Prostate gland (tissue), 2 donors: ENCODE data around the gene AMN. TPM values are rescaled to one million over a fixed set of nuclear protein-coding genes. Genes with fewer than 3 reads are reported as not detected.

Experiments used
- DNase-seq: peaks from one replicate; pipeline ENCODE4 v3.0.0-alpha.2; 2019; ENCODE audit warnings: low spot score
- H3K27ac ChIP-seq, 2 donors: fragments of 200-600 bp; sonication (generic); 2 replicates each; pipeline ENCODE4 v1.5.1; 2017 to 2019
- H3K27me3 ChIP-seq: fragments of 200-600 bp; sonication (generic); replicated peaks from 2 replicates; pipeline ENCODE4 v1.5.1; 2019; ENCODE audit not compliant: insufficient read depth
- H3K36me3 ChIP-seq, 2 donors: fragments of 200-600 bp; sonication (generic); 1 replicate in 1 of 2; 2 replicates in 1 of 2; pipeline versions ENCODE4 v1.5.1 to v1.8.1; 2017 to 2019
- H3K4me1 ChIP-seq: fragments of 200-600 bp; sonication (generic); replicated peaks from 2 replicates; pipeline ENCODE4 v1.5.1; 2019
- H3K4me3 ChIP-seq, 2 donors: fragments of 200-600 bp; sonication (generic); 2 replicates each; pipeline ENCODE4 v1.5.1; 2017 to 2019
- H3K9me3 ChIP-seq: fragments of 200-600 bp; sonication (generic); 2 replicates; pipeline ENCODE4 v1.5.1; 2017
- CTCF ChIP-seq, 4 experiments: fragments of 200-600 bp in 2 of 4; fragments of 450-650 bp in 2 of 4; sonication (generic) in 2 of 4; IDR thresholded peaks; 1 replicate in 3 of 4; 2 replicates in 1 of 4; pipeline ENCODE4 v1.5.1; 2016 to 2019; ENCODE audit warnings: antibody characterized with exemption in 4 of 4, mild to moderate bottlenecking in 2 of 4, moderate library complexity in 2 of 4
- POLR2A ChIP-seq: fragments of 450-650 bp; IDR thresholded peaks from one replicate; pipeline ENCODE4 v1.6.1; 2016; ENCODE audit warnings: antibody characterized with exemption, mild to moderate bottlenecking
- POLR2AphosphoS5 ChIP-seq: sonication (generic); formaldehyde crosslinking; IDR thresholded peaks from one replicate; pipeline ENCODE4 v1.6.1; 2017; ENCODE audit warnings: antibody characterized with exemption
- WGBS: methylation state at CpG from one replicate; pipeline ENCODE4 v1.1.5; 2018; 5-methylcytosine and 5-hydroxymethylcytosine counted together
- intact Hi-C: fragments of 100-400 bp; cut with DNase I; formaldehyde crosslinking; loops from one replicate; pipeline ENCODE4 v1.14.2; 2022
- total RNA-seq, 2 donors: library from RNA; depleted of rRNA; stranded (reverse); fragments of >200 nt; gene quantifications; one replicate each; pipeline ENCODE4 v1.1.0, GENCODE V29; 2016

Gene AMN
- total RNA-seq, 2 donors from 2014 or later, result 0.91 to 1.6 TPM

- Histone ChIP-seq H3K27ac (no peak overlapping the region), H3K4me1 (peaks cover 1% of the 10 kb centered on the region), H3K4me3 (no peak overlapping the region), H3K27me3 (no peaks in the 10 kb centered on the region), H3K36me3 (no peaks in the 10 kb centered on the region), H3K9me3 (no peaks in the 10 kb centered on the region)
- WGBS, result 91% methylated on average over 4 of the region's 4 CpGs
- DNase-seq, result no peak
- no peak for TF ChIP-seq POLR2AphosphoS5
- no peak for TF ChIP-seq POLR2A
- no peak for TF ChIP-seq CTCF (IDR thresholded peaks at IDR 0.05)
- intact Hi-C loops, result no loop called here
Observed at GRCh38 chr14:102935756-102936155, 13.3 kb downstream of the AMN start.

DNA sequence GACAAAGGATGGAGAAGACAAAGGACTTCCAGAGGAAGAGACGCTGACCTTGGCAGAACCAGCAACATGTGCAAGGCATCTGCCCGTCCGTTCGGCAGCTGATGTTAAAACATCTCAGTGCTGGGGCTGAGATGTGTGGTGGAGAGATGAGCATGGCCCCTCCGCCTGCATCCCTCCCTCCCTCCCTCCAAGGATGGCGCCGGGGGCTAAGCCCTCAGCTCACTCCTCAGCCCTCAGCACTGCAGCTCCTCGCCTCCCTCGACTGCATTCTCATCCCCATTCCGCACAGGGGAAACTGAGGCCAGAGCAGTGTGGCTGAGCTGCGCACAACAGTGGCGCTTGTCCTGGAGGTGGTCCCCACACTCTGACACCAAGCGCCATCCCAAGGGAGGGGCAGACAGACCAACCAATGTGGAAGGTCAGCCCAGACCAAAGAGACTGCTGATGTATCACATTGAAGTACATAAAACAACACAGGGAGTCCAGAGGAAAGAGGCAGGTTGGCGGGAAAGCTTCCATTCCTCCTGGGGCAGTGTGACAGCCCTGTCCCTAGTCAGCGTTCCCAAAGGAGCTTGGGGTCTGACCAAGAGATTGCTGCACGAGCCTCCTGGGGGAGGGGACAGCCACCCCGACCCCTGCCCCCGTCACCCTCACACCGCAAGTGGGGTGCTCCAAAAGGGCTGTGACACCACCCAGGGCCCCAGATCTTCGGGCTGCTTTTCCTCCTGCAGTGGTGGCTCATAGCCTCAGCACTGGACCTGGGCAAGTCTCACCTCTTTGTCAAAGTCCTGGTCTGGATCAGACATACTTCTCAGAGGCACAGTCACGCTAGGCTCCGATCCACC is 15.1 kb downstream of the AMN start:
- H3K4me1 ChIP-seq, result peaks cover 5% of the 10 kb centered on the region
- H3K36me3 ChIP-seq, result no peaks in the 10 kb centered on the region
- no peak for DNase-seq
- no peaks in the 10 kb centered on the region for H3K9me3 ChIP-seq
- H3K27ac ChIP-seq, result no peak overlapping the region
- TF ChIP-seq CTCF (IDR thresholded peaks at IDR 0.05) (no peak), POLR2AphosphoS5 (no peak), POLR2A (no peak)
- no peak overlapping the region for H3K4me3 ChIP-seq
- WGBS, result 92% methylated on average over 17 of the region's 22 CpGs
- no peaks in the 10 kb centered on the region for H3K27me3 ChIP-seq
- intact Hi-C loops, result no loop called here

DNA sequence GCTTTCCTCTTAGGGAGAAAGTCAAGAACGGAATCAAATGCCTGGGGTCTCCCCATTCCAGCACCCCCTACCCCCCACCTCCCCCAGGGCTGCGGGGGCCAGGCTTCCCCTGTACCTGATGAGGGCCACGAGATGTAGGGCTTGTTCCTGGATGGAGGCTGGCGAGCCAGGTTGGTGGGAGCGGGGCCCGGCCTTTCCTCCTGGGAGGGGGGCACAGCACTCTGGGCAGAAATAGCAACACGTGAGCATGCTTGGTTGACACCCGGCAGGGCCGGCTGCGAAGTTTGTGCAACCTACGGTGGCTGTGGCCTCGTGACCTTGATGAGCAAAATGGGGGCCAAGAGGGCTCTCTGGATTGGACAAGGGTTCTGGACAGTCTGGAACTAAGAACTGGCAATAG is 15.7 kb downstream of the AMN start:
- no peaks in the 10 kb centered on the region for H3K36me3 ChIP-seq
- no peak overlapping the region for H3K27ac ChIP-seq
- DNase-seq, result no peak
- intact Hi-C loops, result no loop called here
- H3K9me3 ChIP-seq, result no peaks in the 10 kb centered on the region
- H3K4me3 ChIP-seq, result no peak overlapping the region
- TF ChIP-seq POLR2A (no peak), CTCF (IDR thresholded peaks at IDR 0.05) (no peak), POLR2AphosphoS5 (no peak)
- WGBS, result 89% methylated on average over 11 of the region's 12 CpGs
- H3K27me3 ChIP-seq, result no peaks in the 10 kb centered on the region
- peaks cover 5% of the 10 kb centered on the region for H3K4me1 ChIP-seq

GRCh38 chr14:102939329-102939728 is 16.9 kb downstream of the AMN start:
- Histone ChIP-seq H3K4me1 (peaks cover 5% of the 10 kb centered on the region), H3K27ac (no peak overlapping the region), H3K9me3 (no peaks in the 10 kb centered on the region), H3K27me3 (no peaks in the 10 kb centered on the region), H3K4me3 (no peak overlapping the region), H3K36me3 (peaks cover 4 to 5% of the 10 kb centered on the region in 2 donors)
- WGBS, result 89% methylated on average over 15 of the region's 18 CpGs
- no peak for DNase-seq
- no peak for TF ChIP-seq CTCF (IDR thresholded peaks at IDR 0.05)
- TF ChIP-seq POLR2AphosphoS5, result no peak
- intact Hi-C loops, result no loop called here
